ENCODE results near the gene PTPRT. TPM values are rescaled to one million over a fixed set of nuclear protein-coding genes. Genes with fewer than 3 reads are reported as not detected.
A peak's percentile ranks its signal among the peaks of the same experiment; 100 is the strongest.

The PTPRT gene
- total and polyA plus RNA-seq, 8 donors, result 0.23 to 1.8 (median 0.95) TPM

GRCh38 chr20:42609618-42610017 is 580.1 kb downstream of the PTPRT start:
- peaks cover 0 to 6% (median 4%) of the 10 kb centered on the region in 3 donors for H3K4me1 ChIP-seq
- H3K27me3 ChIP-seq, result no peaks in the 10 kb centered on the region
- H3K9me3 ChIP-seq, result no peaks in the 10 kb centered on the region
- intact Hi-C loops (cut with DNase I), result no loop called here
- FAIRE-seq (no peak), ATAC-seq (no peak), DNase-seq (no peak)
- H3K27ac ChIP-seq, result no peak overlapping the region
- H3K4me3 ChIP-seq, result no peak overlapping the region
- TF ChIP-seq CTCF (IDR thresholded peaks at IDR 0.05), result no peak
- no peaks in the 10 kb centered on the region for H3K36me3 ChIP-seq
- WGBS, 2 donors, result 75 to 81% methylated on average over 4 of the region's 4 CpGs

- WGBS, 2 donors, result 53 to 54% methylated on average over 13 of the region's 13 CpGs
- intact Hi-C loops (cut with DNase I), result no loop called here
- Histone ChIP-seq H3K9me3 (no peaks in the 10 kb centered on the region), H3K4me1 (peaks cover 0 to 6% (median 4%) of the 10 kb centered on the region in 3 donors), H3K36me3 (no peaks in the 10 kb centered on the region), H3K4me3 (no peak overlapping the region), H3K27ac (no peak overlapping the region), H3K27me3 (no peaks in the 10 kb centered on the region)
- ATAC-seq (peak; percentile 56 to 77 (median 66)), FAIRE-seq (no peak), DNase-seq (peak in 1 of 6 donors; percentile 23)
- TF ChIP-seq CTCF (IDR thresholded peaks at IDR 0.05), result no peak
Measured at GRCh38 chr20:42604998-42605956, 584.4 kb downstream of the PTPRT start.

- H3K36me3 ChIP-seq, result no peaks in the 10 kb centered on the region
- FAIRE-seq (no peak), ATAC-seq (no peak), DNase-seq (no peak)
- H3K27me3 ChIP-seq, result no peaks in the 10 kb centered on the region
- intact Hi-C loops (cut with DNase I), result no loop called here
- no peak overlapping the region for H3K27ac ChIP-seq
- no peak for TF ChIP-seq CTCF (IDR thresholded peaks at IDR 0.05)
- H3K4me3 ChIP-seq, result no peak overlapping the region
- no peaks in the 10 kb centered on the region for H3K9me3 ChIP-seq
- H3K4me1 ChIP-seq, result peaks cover 0 to 6% (median 4%) of the 10 kb centered on the region in 3 donors
- 89 to 95% methylated on average over 4 of the region's 4 CpGs for WGBS, 2 donors
Measured at GRCh38 chr20:42603655-42604054, 586.1 kb downstream of the PTPRT start.

- DNase-seq, result no peak
- Histone ChIP-seq H3K27me3 (no peaks in the 10 kb centered on the region), H3K4me1 (peaks cover 18 to 30% (median 20%) of the 10 kb centered on the region in 3 donors), H3K36me3 (no peaks in the 10 kb centered on the region), H3K9me3 (no peaks in the 10 kb centered on the region), H3K4me3 (no peak overlapping the region), H3K27ac (no peak overlapping the region)
- WGBS, 2 donors, result 73 to 75% methylated on average over 5 of the region's 5 CpGs
- no peak for FAIRE-seq
- ATAC-seq, result no peak
- intact Hi-C loops (cut with DNase I), result no loop called here
- TF ChIP-seq CTCF (IDR thresholded peaks at IDR 0.05), result no peak
Measured at GRCh38 chr20:42598581-42598980, 591.1 kb downstream of the PTPRT start.

- 19 to 29% methylated on average over 1 of the region's 1 CpG for WGBS, 2 donors
- no peaks in the 10 kb centered on the region for H3K27me3 ChIP-seq
- H3K36me3 ChIP-seq, result no peaks in the 10 kb centered on the region
- intact Hi-C loops (cut with DNase I), result no loop called here
- H3K9me3 ChIP-seq, result no peaks in the 10 kb centered on the region
- DNase-seq (peak in 5 of 6 donors; percentile 71 to 91 (median 80)), ATAC-seq (peak; percentile 90 to 96 (median 90)), FAIRE-seq (no peak)
- H3K27ac ChIP-seq, result peak overlapping the region; percentile 35 to 78 (median 64)
- peaks cover 18 to 31% (median 25%) of the 10 kb centered on the region in 3 donors for H3K4me1 ChIP-seq
- TF ChIP-seq CTCF (IDR thresholded peaks at IDR 0.05), result no peak
- no peak overlapping the region for H3K4me3 ChIP-seq
Measured at GRCh38 chr20:42595625-42596024, 594.1 kb downstream of the PTPRT start.

All from pancreas (tissue), 10 donors.